LNCaP clone FGC (cell line): Measurements from ENCODE around the gene RPS25.
"Not testable (repeated sequence)": the region's sequence is repeated elsewhere in the genome, so short reads cannot be mapped to it uniquely, and the experiment has no call there.

Experiments
- DNase-seq: peaks from one replicate; pipeline ENCODE4 v3.0.0-alpha.2; 2011; ENCODE audit warnings: low read depth
- H3K4me3 ChIP-seq: 2 replicates; pipeline ENCODE4 v1.5.1; 2011; ENCODE audit warnings: mild to moderate bottlenecking, low read depth, low read length, control low read depth
- CTCF ChIP-seq: IDR thresholded peaks from 2 replicates; pipeline ENCODE4 v1.5.1; 2012; ENCODE audit warnings: mild to moderate bottlenecking; ENCODE audit not compliant: control insufficient read depth, insufficient read depth; ENCODE audit errors: extremely low read depth

RPS25 gene

GRCh38 chr11:119024430-119025098 lies 6.4 kb upstream of the RPS25 start:
- no peak for DNase-seq
- no peak for TF ChIP-seq CTCF
- H3K4me3 ChIP-seq: no peak overlapping the region

- no peak overlapping the region for H3K4me3 ChIP-seq
- DNase-seq: no peak
- no peak for TF ChIP-seq CTCF
Measured at GRCh38 chr11:119023741-119024140, 5.6 kb upstream of the RPS25 start.

GRCh38 chr11:119021631-119022030 lies 3.5 kb upstream of the RPS25 start:
- H3K4me3 ChIP-seq: no peak overlapping the region
- no peak for TF ChIP-seq CTCF
- DNase-seq: no peak

GRCh38 chr11:119019996-119020395 lies 1.9 kb upstream of the RPS25 start:
- peak overlapping the region; percentile 98 for H3K4me3 ChIP-seq
- TF ChIP-seq CTCF: no peak
- no peak for DNase-seq

GRCh38 chr11:119017377-119017776 lies 766 bp downstream of the RPS25 start:
- peak overlapping the region; percentile 98 for H3K4me3 ChIP-seq
- DNase-seq: not testable (repeated sequence)

- TF ChIP-seq CTCF: no peak
- DNase-seq: no peak
- H3K4me3 ChIP-seq: peak overlapping the region; percentile 98
Measured at GRCh38 chr11:119016216-119017009, 1.7 kb downstream of the RPS25 start.

GRCh38 chr11:119015054-119015611 lies 3.0 kb downstream of the RPS25 start:
- DNase-seq: no peak
- H3K4me3 ChIP-seq: no peak overlapping the region
- peak; percentile 33; the same call in 1 of the 2 replicates for TF ChIP-seq CTCF
